Choroid plexus epithelial cell (primary cell): ENCODE results near the gene CABP4.

Experiments
- DNase-seq: peaks from one replicate; pipeline ENCODE4 v3.0.0-alpha.2; 2010; ENCODE audit warnings: low read depth
- H3K4me3 ChIP-seq: 2 replicates; pipeline ENCODE4 v1.5.1; 2011; ENCODE audit warnings: low read depth, mild to moderate bottlenecking, control low read depth, low read length, moderate library complexity
- CTCF ChIP-seq: conservative IDR thresholded peaks from 2 replicates; pipeline ENCODE4 v1.5.1; 2011; ENCODE audit warnings: low read depth, mild to moderate bottlenecking, control low read depth, inconsistent platforms, low read length, moderate library complexity

CABP4 gene

GRCh38 chr11:67434395-67434881 lies 20.7 kb upstream of the CABP4 start:
- no peak for DNase-seq
- H3K4me3 ChIP-seq: no peak overlapping the region
- no peak for TF ChIP-seq CTCF

- no peak overlapping the region for H3K4me3 ChIP-seq
- TF ChIP-seq CTCF: no peak
- DNase-seq: no peak
These were observed 20.0 kb upstream of the CABP4 start for GRCh38 chr11:67435031-67435726.

- H3K4me3 ChIP-seq: no peak overlapping the region
- DNase-seq: no peak
- no peak for TF ChIP-seq CTCF
These were observed 19.3 kb upstream of the CABP4 start for GRCh38 chr11:67435727-67436458.

GRCh38 chr11:67436459-67437081 lies 18.6 kb upstream of the CABP4 start:
- no peak for DNase-seq
- no peak overlapping the region for H3K4me3 ChIP-seq
- TF ChIP-seq CTCF: no peak

- no peak within 1 kb of the TSS for H3K4me3 ChIP-seq
- DNase-seq: no peak
- TF ChIP-seq CTCF: no peak
These were observed 17.9 kb upstream of the CABP4 start, which contains the start of gene PTPRCAP for GRCh38 chr11:67437082-67437808. TSS of gene PTPRCAP (minus strand) at chr11:67437682. CDS start at chr11:67437619, 63 bp downstream.

- H3K4me3 ChIP-seq: no peak overlapping the region
- no peak for TF ChIP-seq CTCF
- DNase-seq: no peak
These were observed 17.4 kb upstream of the CABP4 start for GRCh38 chr11:67437809-67438157.
